ENCODE results near the gene PLCB3.
"Not testable (repeated sequence)": the region's sequence is repeated elsewhere in the genome, so short reads cannot be mapped to it uniquely, and the experiment has no call there.

Gene PLCB3

DNA sequence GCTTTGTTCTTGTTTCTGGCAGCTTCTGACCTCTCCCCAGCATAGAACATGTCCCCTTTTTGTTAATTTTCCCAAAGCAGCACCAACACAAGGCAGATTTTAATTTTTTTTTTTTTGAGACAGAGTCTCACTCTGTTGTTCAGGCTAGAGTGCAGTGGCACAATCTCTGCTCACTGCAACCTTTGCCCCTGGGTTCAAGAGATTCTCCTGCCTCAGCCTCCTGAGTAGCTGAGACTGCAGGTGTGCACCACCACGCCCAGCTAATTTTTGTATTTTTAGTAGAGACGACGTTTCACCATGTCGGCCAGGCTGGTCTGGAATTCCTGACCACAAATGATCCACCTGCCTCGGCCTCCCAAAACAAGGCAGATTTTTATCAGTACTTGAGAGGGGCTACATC is 56.5 kb downstream of the PLCB3 start:
- not testable (repeated sequence) for H3K27me3 Mint-ChIP-seq; H3K27ac Mint-ChIP-seq (ENCODE audit: low read depth); ATAC-seq (replicated peaks; ENCODE audit: extremely low read depth, poor library complexity, severe bottlenecking); H3K9me3 Mint-ChIP-seq; DNase-seq (ENCODE audit: low spot score in 2 of 2)
- Mint-ChIP-seq H3K4me3 (peak overlapping the region; percentile 61), H3K4me1 (peaks cover 20% of the 10 kb centered on the region), H3K36me3 (ENCODE audit: insufficient read depth) (peaks cover 27% of the 10 kb centered on the region)

DNA sequence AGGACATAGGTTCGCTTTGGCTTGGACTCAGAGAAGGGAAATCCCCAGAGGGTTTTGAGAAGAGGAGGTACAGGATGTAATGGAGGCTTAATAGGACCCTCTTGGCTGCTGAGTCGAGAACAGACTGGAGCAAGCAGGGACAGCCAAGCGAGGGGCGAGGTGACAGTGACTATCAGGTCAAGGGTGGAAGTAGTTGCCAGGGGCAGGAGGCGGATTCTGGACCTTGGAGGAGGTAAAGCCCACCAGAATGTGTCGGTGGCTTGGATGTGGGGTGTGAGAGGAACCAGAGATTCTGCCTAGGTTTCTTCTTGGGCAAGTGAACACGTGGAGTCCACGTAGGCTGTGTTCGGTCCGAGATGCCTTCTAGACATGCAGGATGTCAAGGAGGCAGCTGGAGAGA is 61.6 kb downstream of the PLCB3 start:
- Mint-ChIP-seq H3K4me3 (no peak overlapping the region), H3K36me3 (ENCODE audit: insufficient read depth) (peaks cover 32% of the 10 kb centered on the region)

DNA sequence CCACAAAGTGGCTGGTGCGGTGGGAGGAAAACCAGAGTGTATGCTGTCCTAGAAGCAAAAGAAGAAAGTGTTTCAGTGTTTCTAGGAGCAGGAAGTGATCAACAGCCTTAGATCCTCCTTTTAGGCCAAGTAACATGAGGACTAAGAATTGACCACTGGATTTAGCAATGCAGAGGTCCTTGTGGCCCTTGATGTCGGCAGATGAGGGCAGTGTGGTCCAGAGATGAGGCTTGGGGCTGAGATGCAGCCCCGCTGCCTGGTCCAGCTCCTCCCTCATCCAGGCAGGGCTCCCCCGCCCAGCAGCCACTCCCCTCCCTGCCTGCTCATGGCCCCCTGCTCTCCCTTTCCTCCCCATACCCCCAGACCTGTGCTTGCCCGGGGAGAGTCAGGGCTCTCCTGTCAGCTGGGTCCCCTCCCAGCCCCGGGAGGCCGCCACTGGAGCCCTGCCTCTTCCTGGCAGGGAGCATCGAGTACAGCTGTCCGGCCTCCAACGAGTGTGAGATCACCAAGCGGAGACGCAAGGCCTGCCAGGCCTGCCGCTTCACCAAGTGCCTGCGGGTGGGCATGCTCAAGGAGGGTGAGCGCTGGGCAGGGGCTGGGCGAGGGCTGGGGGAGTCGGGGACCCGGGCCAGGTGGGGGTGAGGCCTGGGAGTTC is 62.3 kb downstream of the PLCB3 start:
- Mint-ChIP-seq H3K27me3 (no peaks in the 10 kb centered on the region), H3K36me3 (ENCODE audit: insufficient read depth) (peaks cover 33% of the 10 kb centered on the region), H3K27ac (ENCODE audit: low read depth) (peak overlapping the region; percentile 22), H3K4me3 (no peak overlapping the region), H3K4me1 (peaks cover 34% of the 10 kb centered on the region), H3K9me3 (no peaks in the 10 kb centered on the region)
- DNase-seq (ENCODE audit: low spot score in 2 of 2) (no peak), ATAC-seq (replicated peaks; ENCODE audit: extremely low read depth, poor library complexity, severe bottlenecking) (no peak)

More for the DNA sequence above, 61.6 kb downstream of the PLCB3 start:
- Mint-ChIP-seq H3K27me3 (no peaks in the 10 kb centered on the region), H3K4me1 (peaks cover 27% of the 10 kb centered on the region), H3K9me3 (no peaks in the 10 kb centered on the region), H3K27ac (ENCODE audit: low read depth) (peak overlapping the region; percentile 22)
- no peak for ATAC-seq (replicated peaks; ENCODE audit: extremely low read depth, poor library complexity, severe bottlenecking)
- no peak for DNase-seq (ENCODE audit: low spot score in 2 of 2)

DNA sequence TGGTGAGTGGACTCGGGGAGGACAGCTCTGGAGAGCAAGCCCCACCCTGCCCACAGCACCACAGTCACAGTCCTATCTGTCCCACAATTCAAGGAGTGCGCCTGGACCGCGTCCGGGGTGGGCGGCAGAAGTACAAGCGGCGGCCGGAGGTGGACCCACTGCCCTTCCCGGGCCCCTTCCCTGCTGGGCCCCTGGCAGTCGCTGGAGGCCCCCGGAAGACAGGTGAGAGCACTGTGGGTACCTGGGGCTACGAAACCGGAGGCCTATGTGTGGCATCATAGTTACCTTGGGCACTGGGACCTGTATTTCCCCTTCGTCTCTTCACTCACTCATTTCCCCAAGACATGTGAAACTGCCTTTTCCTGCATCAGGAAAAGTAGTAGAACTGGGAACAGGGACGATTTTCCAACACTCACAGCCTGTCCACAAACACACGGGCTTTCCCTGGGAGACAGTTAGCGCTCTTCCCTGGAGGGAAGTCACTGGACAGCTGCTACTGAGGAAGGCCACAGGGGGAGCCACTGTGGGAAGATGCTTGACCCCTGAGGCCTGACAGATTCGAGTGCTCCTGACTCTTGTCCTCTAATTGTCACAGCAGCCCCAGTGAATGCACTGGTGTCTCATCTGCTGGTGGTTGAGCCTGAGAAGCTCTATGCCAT is 62.9 kb downstream of the PLCB3 start:
- ATAC-seq (replicated peaks; ENCODE audit: extremely low read depth, poor library complexity, severe bottlenecking) (no peak), DNase-seq (ENCODE audit: low spot score in 2 of 2) (no peak)
- Mint-ChIP-seq H3K27me3 (no peaks in the 10 kb centered on the region), H3K27ac (ENCODE audit: low read depth) (no peak overlapping the region), H3K36me3 (ENCODE audit: insufficient read depth) (peaks cover 35% of the 10 kb centered on the region), H3K4me1 (peaks cover 40% of the 10 kb centered on the region), H3K9me3 (no peaks in the 10 kb centered on the region), H3K4me3 (no peak overlapping the region)

DNA sequence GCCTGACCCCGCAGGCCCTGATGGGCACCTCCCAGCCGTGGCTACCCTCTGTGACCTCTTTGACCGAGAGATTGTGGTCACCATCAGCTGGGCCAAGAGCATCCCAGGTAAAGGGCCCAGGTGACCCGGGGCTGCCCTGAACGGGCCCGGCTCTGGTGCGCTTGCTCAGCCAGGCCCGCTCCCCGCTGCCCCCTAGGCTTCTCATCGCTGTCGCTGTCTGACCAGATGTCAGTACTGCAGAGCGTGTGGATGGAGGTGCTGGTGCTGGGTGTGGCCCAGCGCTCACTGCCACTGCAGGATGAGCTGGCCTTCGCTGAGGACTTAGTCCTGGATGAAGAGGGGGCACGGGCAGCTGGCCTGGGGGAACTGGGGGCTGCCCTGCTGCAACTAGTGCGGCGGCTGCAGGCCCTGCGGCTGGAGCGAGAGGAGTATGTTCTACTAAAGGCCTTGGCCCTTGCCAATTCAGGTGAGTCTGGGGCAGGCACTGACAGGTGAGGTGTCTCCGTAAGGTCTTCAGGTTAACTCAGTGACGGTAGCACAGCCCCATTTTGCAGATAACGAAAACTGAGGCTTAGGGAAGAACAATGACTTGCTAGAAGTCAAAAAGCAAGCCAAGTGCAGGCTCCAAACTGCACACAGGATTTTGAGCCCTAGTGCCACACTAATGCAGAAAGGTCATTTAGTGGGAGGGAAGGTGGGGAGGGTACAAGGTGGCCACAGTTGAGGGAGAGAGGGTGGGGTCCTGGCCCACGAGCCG is 63.7 kb downstream of the PLCB3 start:
- no peak overlapping the region for H3K4me3 Mint-ChIP-seq
- no peak for ATAC-seq (replicated peaks; ENCODE audit: extremely low read depth, poor library complexity, severe bottlenecking)
- no peak overlapping the region for H3K27ac Mint-ChIP-seq (ENCODE audit: low read depth)
- H3K27me3 Mint-ChIP-seq: no peaks in the 10 kb centered on the region
- peaks cover 43% of the 10 kb centered on the region for H3K4me1 Mint-ChIP-seq
- no peaks in the 10 kb centered on the region for H3K9me3 Mint-ChIP-seq
- H3K36me3 Mint-ChIP-seq (ENCODE audit: insufficient read depth): peaks cover 34% of the 10 kb centered on the region
- no peak for DNase-seq (ENCODE audit: low spot score in 2 of 2)

DNA sequence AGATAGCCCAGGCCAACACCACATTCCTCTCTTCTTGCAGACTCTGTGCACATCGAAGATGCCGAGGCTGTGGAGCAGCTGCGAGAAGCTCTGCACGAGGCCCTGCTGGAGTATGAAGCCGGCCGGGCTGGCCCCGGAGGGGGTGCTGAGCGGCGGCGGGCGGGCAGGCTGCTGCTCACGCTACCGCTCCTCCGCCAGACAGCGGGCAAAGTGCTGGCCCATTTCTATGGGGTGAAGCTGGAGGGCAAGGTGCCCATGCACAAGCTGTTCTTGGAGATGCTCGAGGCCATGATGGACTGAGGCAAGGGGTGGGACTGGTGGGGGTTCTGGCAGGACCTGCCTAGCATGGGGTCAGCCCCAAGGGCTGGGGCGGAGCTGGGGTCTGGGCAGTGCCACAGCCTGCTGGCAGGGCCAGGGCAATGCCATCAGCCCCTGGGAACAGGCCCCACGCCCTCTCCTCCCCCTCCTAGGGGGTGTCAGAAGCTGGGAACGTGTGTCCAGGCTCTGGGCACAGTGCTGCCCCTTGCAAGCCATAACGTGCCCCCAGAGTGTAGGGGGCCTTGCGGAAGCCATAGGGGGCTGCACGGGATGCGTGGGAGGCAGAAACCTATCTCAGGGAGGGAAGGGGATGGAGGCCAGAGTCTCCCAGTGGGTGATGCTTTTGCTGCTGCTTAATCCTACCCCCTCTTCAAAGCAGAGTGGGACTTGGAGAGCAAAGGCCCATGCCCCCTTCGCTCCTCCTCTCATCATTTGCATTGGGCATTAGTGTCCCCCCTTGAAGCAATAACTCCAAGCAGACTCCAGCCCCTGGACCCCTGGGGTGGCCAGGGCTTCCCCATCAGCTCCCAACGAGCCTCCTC is 64.6 kb downstream of the PLCB3 start:
- DNase-seq (ENCODE audit: low spot score in 2 of 2); H3K9me3 Mint-ChIP-seq; ATAC-seq (replicated peaks; ENCODE audit: extremely low read depth, poor library complexity, severe bottlenecking); H3K27me3 Mint-ChIP-seq: not testable (repeated sequence)
- Mint-ChIP-seq H3K36me3 (ENCODE audit: insufficient read depth) (peaks cover 29% of the 10 kb centered on the region), H3K4me3 (peak overlapping the region; percentile 93), H3K27ac (ENCODE audit: low read depth) (peak overlapping the region; percentile 99), H3K4me1 (peaks cover 52% of the 10 kb centered on the region)

DNA sequence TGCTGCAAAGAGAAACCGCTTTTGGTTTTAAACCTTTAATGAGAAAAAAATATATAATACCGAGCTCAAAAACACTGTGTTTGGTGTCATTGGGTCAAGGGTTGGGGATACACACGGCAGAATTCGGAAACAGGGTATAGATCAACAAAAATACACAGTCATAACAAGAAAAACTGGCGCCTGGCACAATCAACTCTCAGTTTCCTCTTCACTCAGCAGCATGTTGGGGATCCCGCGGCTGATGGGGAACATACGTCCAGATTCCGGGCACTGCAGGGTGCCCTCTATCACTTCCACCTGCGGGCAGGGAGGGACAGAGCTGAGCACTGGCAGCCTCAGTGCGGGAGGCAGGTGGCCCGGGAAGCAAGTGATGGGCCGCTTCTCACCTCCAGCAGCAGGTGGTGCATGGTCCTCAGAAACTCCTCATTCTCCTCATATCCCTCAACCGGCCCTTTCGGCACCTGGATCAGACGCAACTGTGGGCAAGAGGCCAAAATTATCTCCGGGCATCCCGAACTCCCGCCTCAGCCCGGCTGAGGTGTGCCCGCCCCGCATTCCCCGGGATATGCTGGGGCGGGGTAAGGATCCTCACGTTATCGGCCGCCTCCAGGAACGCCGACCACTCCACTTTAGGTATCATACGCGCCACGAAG is 65.5 kb downstream of the PLCB3 start:
- H3K4me3 Mint-ChIP-seq: peak overlapping the region; percentile 93
- H3K36me3 Mint-ChIP-seq (ENCODE audit: insufficient read depth): peaks cover 34% of the 10 kb centered on the region
- peaks cover 55% of the 10 kb centered on the region for H3K4me1 Mint-ChIP-seq
- H3K9me3 Mint-ChIP-seq: no peaks in the 10 kb centered on the region
- H3K27ac Mint-ChIP-seq (ENCODE audit: low read depth): peak overlapping the region; percentile 99
- DNase-seq (ENCODE audit: low spot score in 2 of 2) (no peak), ATAC-seq (replicated peaks; ENCODE audit: extremely low read depth, poor library complexity, severe bottlenecking) (no peak)
- no peaks in the 10 kb centered on the region for H3K27me3 Mint-ChIP-seq

DNA sequence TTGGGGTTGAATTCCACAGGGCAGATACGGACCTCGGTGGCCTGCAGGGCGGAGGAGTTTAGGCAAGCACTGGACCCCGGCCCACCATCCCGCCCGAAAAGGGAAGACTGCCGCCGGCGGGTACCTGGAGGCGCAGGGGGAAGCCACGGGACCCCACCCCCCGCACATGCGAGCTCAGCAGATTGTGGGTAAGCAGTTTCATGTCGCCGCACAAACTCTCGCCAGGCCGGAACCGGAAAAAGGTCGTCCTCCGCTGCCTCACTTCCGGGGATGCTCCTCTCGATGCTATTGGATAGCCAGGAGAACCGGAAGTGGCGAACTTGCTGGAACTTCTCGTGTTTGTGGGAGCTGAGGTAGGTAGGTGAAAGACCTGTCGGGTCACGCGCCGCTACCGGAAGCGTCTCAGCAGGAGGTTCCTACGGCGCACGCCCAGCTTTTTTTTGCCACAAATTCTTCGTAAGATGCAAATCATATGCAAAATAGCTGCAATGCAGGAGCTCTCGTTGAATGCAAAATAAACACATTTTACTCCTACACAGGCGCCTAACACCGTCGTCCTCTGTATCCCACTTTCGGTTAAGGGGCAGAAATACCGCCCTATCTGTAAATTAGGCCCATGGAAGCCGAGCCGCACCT is 66.1 kb downstream of the PLCB3 start, which contains the start of gene TRMT112:
TRMT112 (minus strand) TSS at position 235 of the 636 bp plus-strand sequence; CDS start at position 202, 33 bp downstream.
- ATAC-seq (replicated peaks; ENCODE audit: extremely low read depth, poor library complexity, severe bottlenecking): peak; percentile 85
- Mint-ChIP-seq H3K27ac (ENCODE audit: low read depth) (peak within 1 kb of the TSS; percentile 99), H3K9me3 (no peaks in the 10 kb centered on the region), H3K4me1 (peaks cover 54% of the 10 kb centered on the region), H3K36me3 (ENCODE audit: insufficient read depth) (peaks cover 33% of the 10 kb centered on the region), H3K4me3 (peak within 1 kb of the TSS; percentile 93), H3K27me3 (no peaks in the 10 kb centered on the region)
- peak; percentile 88 to 96 for DNase-seq (ENCODE audit: low spot score in 2 of 2)

DNA sequence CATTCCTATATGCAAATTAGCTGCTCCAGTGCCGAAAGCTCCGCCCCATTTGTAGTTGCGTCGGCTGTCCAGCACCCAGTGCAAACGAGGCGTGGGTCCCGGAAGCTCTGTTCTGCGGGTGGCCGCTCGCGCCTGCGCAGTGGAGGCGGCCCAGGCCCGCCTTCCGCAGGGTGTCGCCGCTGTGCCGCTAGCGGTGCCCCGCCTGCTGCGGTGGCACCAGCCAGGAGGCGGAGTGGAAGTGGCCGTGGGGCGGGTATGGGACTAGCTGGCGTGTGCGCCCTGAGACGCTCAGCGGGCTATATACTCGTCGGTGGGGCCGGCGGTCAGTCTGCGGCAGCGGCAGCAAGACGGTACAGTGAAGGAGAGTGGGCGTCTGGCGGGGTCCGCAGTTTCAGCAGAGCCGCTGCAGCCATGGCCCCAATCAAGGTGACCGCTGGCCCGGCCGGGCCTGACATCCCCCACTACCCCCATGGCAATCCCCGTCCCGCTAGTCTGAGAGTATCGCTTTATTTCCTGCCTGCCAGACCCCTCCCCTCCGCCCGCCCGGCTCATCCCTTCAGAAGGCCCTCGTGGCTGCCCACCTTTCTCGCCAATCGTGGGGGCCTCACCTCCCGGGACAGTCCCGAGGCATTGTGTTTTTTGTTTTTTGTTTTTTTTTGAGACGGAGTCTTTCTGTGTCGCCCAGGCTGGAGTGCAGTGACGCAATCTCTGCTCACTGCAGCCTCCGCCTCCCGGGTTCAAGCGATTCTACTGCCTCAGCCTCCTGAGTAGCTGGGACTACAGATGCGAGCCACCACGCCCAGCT is 66.8 kb downstream of the PLCB3 start, which contains the start of gene PRDX5:
PRDX5 (plus strand) TSS at position 161 of the 805 bp plus-strand sequence; CDS start at position 256, 95 bp downstream.
- Mint-ChIP-seq H3K27me3 (no peaks in the 10 kb centered on the region), H3K4me3 (peak within 1 kb of the TSS; percentile 93), H3K36me3 (ENCODE audit: insufficient read depth) (peaks cover 32% of the 10 kb centered on the region), H3K27ac (ENCODE audit: low read depth) (peak within 1 kb of the TSS; percentile 99), H3K9me3 (no peaks in the 10 kb centered on the region), H3K4me1 (peaks cover 46% of the 10 kb centered on the region)
- ATAC-seq (replicated peaks; ENCODE audit: extremely low read depth, poor library complexity, severe bottlenecking) (peak; percentile 81), DNase-seq (ENCODE audit: low spot score in 2 of 2) (peak; percentile 88 to 94)

Measured in central memory CD8-positive, alpha-beta T cell (primary cell).